GM12864 (cell line): ENCODE data around the gene GTPBP6.
"Not testable (repeated sequence)": the region's sequence is repeated elsewhere in the genome, so short reads cannot be mapped to it uniquely, and the experiment has no call there.

ENCODE experiments used
- DNase-seq: peaks from one replicate; pipeline ENCODE4 v3.0.0-alpha.2; 2011; ENCODE audit warnings: low read depth
- H3K4me3 ChIP-seq: 2 replicates; pipeline ENCODE4 v1.5.1; 2011; ENCODE audit warnings: mild to moderate bottlenecking, low read depth, low read length, control low read depth
- CTCF ChIP-seq: IDR thresholded peaks from 2 replicates; pipeline ENCODE4 v1.5.1; 2011; ENCODE audit warnings: low read depth, mild to moderate bottlenecking, moderate library complexity, low read length, control low read depth, inconsistent platforms; ENCODE audit errors: missing control alignments

Gene GTPBP6

DNA sequence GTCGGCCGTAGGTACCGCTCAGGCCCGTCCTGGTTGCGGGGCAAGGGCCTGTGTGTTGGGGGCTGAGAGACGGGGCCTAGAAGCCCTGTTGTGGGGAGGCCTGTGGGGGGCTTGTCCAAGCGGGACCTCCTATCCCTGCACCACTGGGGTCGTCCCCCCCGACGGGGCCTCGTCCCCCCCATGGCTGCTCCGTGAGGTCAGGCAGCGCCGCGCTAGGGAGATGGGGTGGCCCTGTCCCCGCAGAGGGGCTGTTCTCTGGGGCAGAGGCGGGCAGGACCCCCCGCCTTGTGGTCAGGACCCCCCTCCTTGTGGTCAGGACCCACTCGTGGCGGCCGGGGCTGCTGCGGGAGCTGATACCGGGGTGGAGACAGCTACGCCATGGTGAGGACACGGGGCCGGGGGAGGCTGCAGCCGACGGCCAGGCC lies 12.1 kb upstream of the GTPBP6 start:
- DNase-seq = no peak
- H3K4me3 ChIP-seq = no peak overlapping the region
- no peak for TF ChIP-seq CTCF

DNA sequence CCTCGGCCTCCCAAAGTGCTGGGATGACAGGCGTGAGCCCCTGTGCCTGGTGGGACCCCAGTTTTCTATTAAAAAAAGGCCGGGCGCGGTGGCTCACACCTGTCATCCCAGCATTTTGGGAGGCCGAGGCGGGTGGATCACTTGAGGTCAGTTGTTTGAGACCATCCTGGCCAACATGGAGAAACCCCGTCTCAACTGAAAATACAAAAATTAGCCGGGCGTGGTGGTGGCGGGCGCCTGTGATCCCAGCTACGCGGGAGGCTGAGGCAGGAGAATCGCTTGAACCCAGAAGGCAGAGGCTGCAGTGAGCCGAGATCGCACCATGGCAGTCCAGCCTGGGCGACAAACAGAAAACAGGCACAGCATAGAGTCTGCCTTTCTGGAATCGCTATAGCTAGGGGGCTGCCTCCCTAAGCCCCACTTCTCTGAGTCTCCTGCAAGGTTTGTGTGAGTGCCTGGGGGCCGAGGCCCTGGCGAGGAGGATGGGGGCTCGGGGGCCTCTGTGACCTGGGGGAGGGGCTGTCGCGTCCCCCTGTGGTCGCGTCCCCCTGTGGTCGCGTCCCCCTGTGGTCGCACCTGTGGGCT lies 11.6 kb upstream of the GTPBP6 start:
- not testable (repeated sequence) for H3K4me3 ChIP-seq, DNase-seq

- DNase-seq = no peak
- no peak for TF ChIP-seq CTCF
- no peak overlapping the region for H3K4me3 ChIP-seq
Measured at GRCh38 chrX:329291-329910, 10.8 kb upstream of the GTPBP6 start.

DNA sequence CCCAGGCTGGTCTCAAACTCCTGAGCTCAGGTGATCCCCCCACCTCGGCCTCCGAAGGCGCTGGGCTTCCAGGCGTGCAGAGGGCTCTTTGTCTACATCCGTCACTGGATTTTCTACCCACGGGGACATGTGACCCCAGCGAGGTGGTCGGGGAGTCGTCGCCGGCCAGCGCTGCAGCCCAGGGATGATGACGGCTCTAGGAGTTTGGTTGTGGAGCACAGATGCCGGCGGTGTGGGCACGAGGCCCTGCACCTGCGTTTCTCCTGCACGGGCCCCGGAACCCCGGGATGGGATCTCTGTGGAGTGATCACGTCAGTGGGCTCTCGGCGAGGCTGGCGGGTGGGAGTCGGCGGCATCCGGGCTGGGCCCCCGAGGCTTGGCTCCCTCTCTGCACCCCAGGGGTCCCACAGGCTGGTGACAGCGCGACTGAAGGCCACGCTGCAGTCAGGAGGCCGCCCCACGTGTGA lies 9.1 kb upstream of the GTPBP6 start:
- H3K4me3 ChIP-seq = no peak overlapping the region
- TF ChIP-seq CTCF = no peak
- no peak for DNase-seq

DNA sequence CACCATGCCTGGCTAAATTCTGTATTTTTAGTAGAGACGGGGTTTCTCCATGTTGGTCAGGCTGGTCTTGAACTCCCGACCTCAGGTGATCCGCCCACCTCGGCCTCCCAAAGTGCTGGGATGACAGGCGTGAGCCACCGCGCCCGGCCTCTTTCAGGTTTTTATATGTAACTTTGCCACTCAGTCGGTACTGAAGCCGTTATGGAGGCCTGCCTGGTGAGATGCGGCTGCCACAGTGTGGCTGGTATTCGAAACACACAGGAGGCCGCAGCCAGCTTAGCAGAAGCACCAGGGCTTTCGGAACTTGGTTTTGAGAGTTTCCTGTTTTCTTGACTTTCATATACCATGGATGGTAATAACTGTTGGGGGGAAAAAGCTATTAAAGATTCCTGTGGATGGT lies 6.1 kb upstream of the GTPBP6 start:
- not testable (repeated sequence) for H3K4me3 ChIP-seq, DNase-seq
- peak; percentile 10 for TF ChIP-seq CTCF

DNA sequence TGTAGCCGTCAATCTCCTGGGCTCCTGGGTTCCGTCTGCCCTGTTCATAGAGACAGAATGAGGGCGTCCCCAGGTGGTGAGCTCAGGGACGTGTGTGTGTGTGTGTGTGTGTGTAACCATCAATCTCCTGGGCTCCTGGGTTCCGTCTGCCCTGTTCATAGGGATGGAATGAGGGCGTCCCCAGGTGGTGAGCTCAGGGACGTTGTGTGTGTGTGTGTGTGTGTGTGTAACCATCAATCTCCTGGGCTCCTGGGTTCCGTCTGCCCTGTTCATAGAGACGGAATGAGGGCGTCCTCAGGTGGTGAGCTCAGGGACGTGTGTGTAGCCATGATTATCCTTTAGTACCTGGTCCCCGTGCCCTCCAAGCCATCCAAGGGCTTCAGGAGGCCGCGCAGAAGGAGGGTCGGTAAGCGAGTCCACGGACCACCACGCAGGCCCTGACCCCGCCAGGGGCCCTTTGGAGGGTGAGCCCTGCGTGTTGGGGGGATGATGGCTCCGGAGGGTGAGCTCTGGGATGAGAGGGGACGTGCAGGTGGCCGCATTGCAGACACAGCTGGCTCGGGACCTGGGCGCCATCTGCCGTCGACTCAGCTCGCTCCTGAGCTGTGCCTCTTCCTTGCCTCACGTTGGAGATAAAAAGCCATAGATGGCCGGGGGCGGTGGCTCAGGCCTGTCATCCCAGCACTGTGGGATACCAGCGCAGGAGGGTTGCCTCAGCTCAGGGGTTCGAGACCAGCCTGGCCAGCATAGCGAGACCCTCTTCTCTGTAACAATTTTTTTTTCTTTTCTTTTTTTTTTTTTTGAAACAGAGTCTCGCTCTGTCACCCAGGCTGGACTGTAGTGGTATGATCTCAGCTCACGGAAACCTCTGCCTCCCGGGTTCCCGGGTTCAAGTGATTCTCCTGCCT lies 5.4 kb upstream of the GTPBP6 start:
- no peak for DNase-seq
- no peak overlapping the region for H3K4me3 ChIP-seq
- TF ChIP-seq CTCF = no peak

- TF ChIP-seq CTCF = no peak
- H3K4me3 ChIP-seq = peak overlapping the region; percentile 98
- DNase-seq = no peak
Measured at GRCh38 chrX:320126-320783, 1.7 kb upstream of the GTPBP6 start.
